NCI-H345 treated with DMSO at 0.1 percent for 48 hours (cell line): ENCODE data around the gene ERCC2.
"Not testable (repeated sequence)": the region's sequence is repeated elsewhere in the genome, so short reads cannot be mapped to it uniquely, and the experiment has no call there.

Source experiments
- DNase-seq: peaks from one replicate; lab custom pipeline; 2025; ENCODE audit not compliant: unreplicated experiment; lab: John Stamatoyannopoulos, UW

The ERCC2 gene

GRCh38 chr19:45370410-45371204 lies at the start of gene ERCC2:
ERCC2 (minus strand) TSS chr19:45370573; CDS start chr19:45370540, 33 bp downstream.
- DNase-seq: peak; percentile 88

- DNase-seq: no peak
Measured at GRCh38 chr19:45419895-45420294, 49.5 kb upstream of the ERCC2 start.

- no peak for DNase-seq
Measured at GRCh38 chr19:45419396-45419795, 49.0 kb upstream of the ERCC2 start.

- DNase-seq: no peak
Measured at GRCh38 chr19:45418802-45419201, 48.4 kb upstream of the ERCC2 start.

- no peak for DNase-seq
Measured at GRCh38 chr19:45417151-45417550, 46.8 kb upstream of the ERCC2 start.

GRCh38 chr19:45414468-45414867 lies 44.1 kb upstream of the ERCC2 start:
- DNase-seq: no peak

GRCh38 chr19:45413497-45413896 lies 43.1 kb upstream of the ERCC2 start:
- no peak for DNase-seq

GRCh38 chr19:45410330-45410729 lies 40.0 kb upstream of the ERCC2 start:
- not testable (repeated sequence) for DNase-seq

- DNase-seq: no peak
Measured at GRCh38 chr19:45409557-45409920, 39.2 kb upstream of the ERCC2 start.

GRCh38 chr19:45408830-45409556 lies 38.6 kb upstream of the ERCC2 start:
- no peak for DNase-seq

GRCh38 chr19:45408121-45408520 lies 37.7 kb upstream of the ERCC2 start:
- DNase-seq: no peak

GRCh38 chr19:45407585-45407984 lies 37.2 kb upstream of the ERCC2 start:
- not testable (repeated sequence) for DNase-seq

- DNase-seq: no peak
Measured at GRCh38 chr19:45407091-45407375, 36.7 kb upstream of the ERCC2 start.

GRCh38 chr19:45406226-45407090 lies 36.1 kb upstream of the ERCC2 start, which contains the start of gene POLR1G:
POLR1G (plus strand) TSS chr19:45406644; CDS start chr19:45406697, 53 bp downstream.
- DNase-seq: peak; percentile 78

GRCh38 chr19:45405435-45406225 lies 35.3 kb upstream of the ERCC2 start:
- peak; percentile 37 for DNase-seq

- DNase-seq: peak; percentile 38
Measured at GRCh38 chr19:45404557-45405434, 34.4 kb upstream of the ERCC2 start, which contains the start of gene PPP1R13L. PPP1R13L (minus strand) TSS chr19:45405069; CDS start chr19:45398318, 6,751 bp downstream.

GRCh38 chr19:45403781-45404556 lies 33.6 kb upstream of the ERCC2 start:
- DNase-seq: peak; percentile 2

GRCh38 chr19:45403272-45403671 lies 32.9 kb upstream of the ERCC2 start:
- DNase-seq: no peak
